Loucy (cell line): ENCODE data around the gene ACP1.

ENCODE experiments used
- H2AFZ ChIP-seq: fragments of 200-600 bp; sonication (generic); 2 replicates; pipeline ENCODE4 v1.6.0; 2016; ENCODE audit warnings: antibody characterized with exemption, mild to moderate bottlenecking, low read length, moderate library complexity
- H3F3A ChIP-seq: fragments of 200-600 bp; 2 replicates; pipeline ENCODE4 v1.6.0; 2016; ENCODE audit warnings: antibody characterized with exemption, low read depth, mild to moderate bottlenecking
- H3K27me3 ChIP-seq: fragments of 200-600 bp; sonication (generic); 2 replicates; pipeline ENCODE4 v1.6.1; 2014; ENCODE audit warnings: low read length, mild to moderate bottlenecking; ENCODE audit not compliant: insufficient read depth, poor library complexity, severe bottlenecking
- H3K36me3 ChIP-seq: fragments of 200-600 bp; sonication (generic); 2 replicates; pipeline ENCODE4 v1.6.1; 2016; ENCODE audit warnings: low read length; ENCODE audit not compliant: insufficient read depth
- H3K4me1 ChIP-seq: fragments of 200-600 bp; sonication (generic); 2 replicates; pipeline ENCODE4 v1.5.1; 2014; ENCODE audit warnings: low read length, mild to moderate bottlenecking; ENCODE audit not compliant: insufficient read depth, poor library complexity, severe bottlenecking
- H3K4me2 ChIP-seq: fragments of 200-600 bp; sonication (generic); 2 replicates; pipeline ENCODE4 v1.6.0; 2014; ENCODE audit warnings: antibody characterized with exemption, low read length, low read depth, mild to moderate bottlenecking; ENCODE audit not compliant: poor library complexity, severe bottlenecking
- H3K4me3 ChIP-seq: fragments of 200-600 bp; sonication (generic); 2 replicates; pipeline ENCODE4 v1.5.1; 2014; ENCODE audit warnings: low read length, mild to moderate bottlenecking, mixed read lengths; ENCODE audit not compliant: poor library complexity, severe bottlenecking
- H3K79me2 ChIP-seq: fragments of 200-600 bp; sonication (generic); 2 replicates; pipeline ENCODE4 v1.6.1; 2014; ENCODE audit warnings: low read length; ENCODE audit not compliant: insufficient read depth
- H3K9ac ChIP-seq: fragments of 200-600 bp; sonication (generic); 2 replicates; pipeline ENCODE4 v1.6.0; 2014; ENCODE audit warnings: mild to moderate bottlenecking, low read depth, low read length, moderate library complexity; ENCODE audit not compliant: poor library complexity, severe bottlenecking
- H3K9me2 ChIP-seq: fragments of 200-600 bp; sonication (generic); replicated peaks from 2 replicates; pipeline ENCODE4 v1.6.1; 2016; ENCODE audit warnings: low read depth, low read length, mixed read lengths
- H3K9me3 ChIP-seq: fragments of 200-600 bp; sonication (generic); 2 replicates; pipeline ENCODE4 v1.6.1; 2014; ENCODE audit warnings: mild to moderate bottlenecking, antibody characterized with exemption, low read length, low read depth; ENCODE audit not compliant: insufficient read depth
- H4K20me1 ChIP-seq: fragments of 200-600 bp; sonication (generic); 2 replicates; pipeline ENCODE4 v1.6.0; 2014; ENCODE audit warnings: antibody characterized with exemption, low read length, mild to moderate bottlenecking; ENCODE audit not compliant: insufficient read depth, poor library complexity, severe bottlenecking
- CTCF ChIP-seq: fragments of 200-600 bp; sonication (generic); conservative IDR thresholded peaks from 2 replicates; pipeline ENCODE4 v1.5.1; 2014; ENCODE audit warnings: mild to moderate bottlenecking, antibody characterized with exemption, low read length
- EZH2phosphoT487 ChIP-seq: fragments of 200-600 bp; IDR thresholded peaks from 2 replicates; pipeline ENCODE4 v1.6.1; 2018; ENCODE audit warnings: antibody characterized with exemption, mild to moderate bottlenecking, moderate library complexity, borderline replicate concordance

ACP1 gene

GRCh38 chr2:278927-279320, 14.2 kb downstream of the ACP1 start:
- H3K36me3 ChIP-seq = peaks cover 77% of the 10 kb centered on the region
- peaks cover 21% of the 10 kb centered on the region for H3K79me2 ChIP-seq
- H3K9me3 ChIP-seq = no peaks in the 10 kb centered on the region
- H2AFZ ChIP-seq = no peak overlapping the region
- no peak overlapping the region for H3K4me3 ChIP-seq
- peaks cover 17% of the 10 kb centered on the region for H4K20me1 ChIP-seq
- H3K4me2 ChIP-seq = no peak overlapping the region
- H3F3A ChIP-seq = no peaks in the 10 kb centered on the region
- H3K9me2 ChIP-seq = no peaks in the 10 kb centered on the region
- H3K27me3 ChIP-seq = no peaks in the 10 kb centered on the region
- H3K9ac ChIP-seq = no peak overlapping the region
- TF ChIP-seq CTCF (no peak), EZH2phosphoT487 (no peak)
- H3K4me1 ChIP-seq = no peaks in the 10 kb centered on the region

- H3K9me2 ChIP-seq = no peaks in the 10 kb centered on the region
- peaks cover 73% of the 10 kb centered on the region for H3K36me3 ChIP-seq
- peaks cover 17% of the 10 kb centered on the region for H3K79me2 ChIP-seq
- H3K4me3 ChIP-seq = no peak overlapping the region
- TF ChIP-seq EZH2phosphoT487 = no peak
- no peak for TF ChIP-seq CTCF
- no peaks in the 10 kb centered on the region for H3K27me3 ChIP-seq
- H3K4me1 ChIP-seq = no peaks in the 10 kb centered on the region
- H3K9ac ChIP-seq = no peak overlapping the region
- no peak overlapping the region for H3K4me2 ChIP-seq
- H3K9me3 ChIP-seq = no peaks in the 10 kb centered on the region
- H2AFZ ChIP-seq = no peak overlapping the region
- H4K20me1 ChIP-seq = peaks cover 13% of the 10 kb centered on the region
- no peaks in the 10 kb centered on the region for H3F3A ChIP-seq
Observed at GRCh38 chr2:279366-279765, 14.6 kb downstream of the ACP1 start.

- TF ChIP-seq CTCF (no peak), EZH2phosphoT487 (no peak)
- H3K9me2 ChIP-seq = no peaks in the 10 kb centered on the region
- no peaks in the 10 kb centered on the region for H3K27me3 ChIP-seq
- H3K9me3 ChIP-seq = no peaks in the 10 kb centered on the region
- H3K4me2 ChIP-seq = no peak overlapping the region
- H3K9ac ChIP-seq = no peak overlapping the region
- H2AFZ ChIP-seq = no peak overlapping the region
- H3F3A ChIP-seq = no peaks in the 10 kb centered on the region
- no peaks in the 10 kb centered on the region for H3K4me1 ChIP-seq
- H3K79me2 ChIP-seq = peaks cover 10% of the 10 kb centered on the region
- peaks cover 71% of the 10 kb centered on the region for H3K36me3 ChIP-seq
- no peak overlapping the region for H3K4me3 ChIP-seq
- H4K20me1 ChIP-seq = peaks cover 6% of the 10 kb centered on the region
Observed at GRCh38 chr2:279956-280649, 15.4 kb downstream of the ACP1 start.
